Body of pancreas (tissue), 4 donors: Measurements from ENCODE around the gene PRR23A. TPM values are rescaled to one million over a fixed set of nuclear protein-coding genes. Genes with fewer than 3 reads are reported as not detected.

Experiments
- ATAC-seq: fragments of 150-250 bp; one replicate; pipeline ENCODE4 v1.9.1; 2016
- DNase-seq, 4 donors: peaks; one replicate each; pipeline ENCODE4 v3.0.0-alpha.2; 2019
- H3K27ac ChIP-seq, 4 donors: fragments of 200-600 bp; sonication (generic); 1 replicate in 3 of 4; 2 replicates in 1 of 4; pipeline versions ENCODE4 v1.5.1 to v1.6.1; 2016 to 2019; ENCODE audit warnings: mild to moderate bottlenecking in 1 of 4, mixed read lengths in 1 of 4, moderate library complexity in 1 of 4
- H3K27me3 ChIP-seq, 2 donors: fragments of 200-600 bp; sonication (generic); one replicate each; pipeline ENCODE4 v1.6.0; 2016; ENCODE audit warnings: mild to moderate bottlenecking in 1 of 2
- H3K36me3 ChIP-seq, 2 donors: fragments of 200-600 bp; sonication (generic); replicated peaks in 1 of 2; 2 replicates each; pipeline ENCODE4 v1.5.1; 2016; ENCODE audit warnings: low read depth in 2 of 2; ENCODE audit not compliant: insufficient read depth in 1 of 2
- H3K4me1 ChIP-seq: fragments of 200-600 bp; sonication (generic); one replicate; pipeline ENCODE4 v1.6.0; 2016
- H3K4me3 ChIP-seq, 2 donors: fragments of 200-600 bp; sonication (generic); 1 replicate in 1 of 2; 2 replicates in 1 of 2; pipeline ENCODE4 v1.5.1; 2016 to 2019
- H3K9me3 ChIP-seq, 3 donors: fragments of 200-600 bp; sonication (generic); 1 replicate in 2 of 3; 2 replicates in 1 of 3; pipeline ENCODE4 v1.5.1; 2016
- POLR2A ChIP-seq, 3 donors: fragments of 450-650 bp; IDR thresholded peaks; one replicate each; pipeline ENCODE4 v1.6.1; 2016; ENCODE audit warnings: antibody characterized with exemption in 3 of 3, mild to moderate bottlenecking in 2 of 3
- WGBS, 2 donors: methylation state at CpG; one replicate each; pipeline ENCODE4 v1.1.5; 2017; 5-methylcytosine and 5-hydroxymethylcytosine counted together
- intact Hi-C: fragments of 100-400 bp; cut with DNase I; formaldehyde crosslinking; loops from one replicate; pipeline ENCODE4 v1.15.1; 2023
- total RNA-seq, 2 donors: library from RNA; depleted of rRNA; stranded (reverse); fragments of >200 nt; gene quantifications; one replicate each; pipeline ENCODE4 v1.1.0, GENCODE V29; 2016
- TF ChIP-seq, protein P1 (sequence below), 7 experiments: fragments of 450-650 bp in 4 of 7; fragments of 200-600 bp in 3 of 7; sonication (generic) in 3 of 7; IDR thresholded peaks; one replicate each; pipeline ENCODE4 v1.5.1; 2016 to 2019; ENCODE audit warnings: antibody characterized with exemption in 7 of 7

The PRR23A gene
- total RNA-seq, 2 donors from 2014 or later: not detected

- no peak overlapping the region for H3K27ac ChIP-seq
- no peak for ATAC-seq
- intact Hi-C loops: no loop called here
- no peaks in the 10 kb centered on the region for H3K36me3 ChIP-seq
- no peak overlapping the region for H3K4me3 ChIP-seq
- peaks cover 0 to 6% of the 10 kb centered on the region in 2 donors for H3K27me3 ChIP-seq
- no peak for DNase-seq
- no peak for TF ChIP-seq POLR2A (IDR thresholded peaks at IDR 0.05)
- TF ChIP-seq, protein P1, sequence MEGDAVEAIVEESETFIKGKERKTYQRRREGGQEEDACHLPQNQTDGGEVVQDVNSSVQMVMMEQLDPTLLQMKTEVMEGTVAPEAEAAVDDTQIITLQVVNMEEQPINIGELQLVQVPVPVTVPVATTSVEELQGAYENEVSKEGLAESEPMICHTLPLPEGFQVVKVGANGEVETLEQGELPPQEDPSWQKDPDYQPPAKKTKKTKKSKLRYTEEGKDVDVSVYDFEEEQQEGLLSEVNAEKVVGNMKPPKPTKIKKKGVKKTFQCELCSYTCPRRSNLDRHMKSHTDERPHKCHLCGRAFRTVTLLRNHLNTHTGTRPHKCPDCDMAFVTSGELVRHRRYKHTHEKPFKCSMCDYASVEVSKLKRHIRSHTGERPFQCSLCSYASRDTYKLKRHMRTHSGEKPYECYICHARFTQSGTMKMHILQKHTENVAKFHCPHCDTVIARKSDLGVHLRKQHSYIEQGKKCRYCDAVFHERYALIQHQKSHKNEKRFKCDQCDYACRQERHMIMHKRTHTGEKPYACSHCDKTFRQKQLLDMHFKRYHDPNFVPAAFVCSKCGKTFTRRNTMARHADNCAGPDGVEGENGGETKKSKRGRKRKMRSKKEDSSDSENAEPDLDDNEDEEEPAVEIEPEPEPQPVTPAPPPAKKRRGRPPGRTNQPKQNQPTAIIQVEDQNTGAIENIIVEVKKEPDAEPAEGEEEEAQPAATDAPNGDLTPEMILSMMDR (IDR thresholded peaks at IDR 0.05): no peak
- no peaks in the 10 kb centered on the region for H3K4me1 ChIP-seq
- WGBS, 2 donors: 63 to 66% methylated on average over 2 to 8 of the region's 8 CpGs
- H3K9me3 ChIP-seq: no peaks in the 10 kb centered on the region
These were observed 43.1 kb downstream of the PRR23A start for GRCh38 chr3:138962854-138963560.

GRCh38 chr3:138960417-138960852 lies 45.6 kb downstream of the PRR23A start:
- Histone ChIP-seq H3K36me3 (no peaks in the 10 kb centered on the region), H3K27ac (no peak overlapping the region), H3K4me1 (no peaks in the 10 kb centered on the region), H3K27me3 (peaks cover 0 to 6% of the 10 kb centered on the region in 2 donors), H3K9me3 (no peaks in the 10 kb centered on the region), H3K4me3 (no peak overlapping the region)
- ATAC-seq (no peak), DNase-seq (no peak)
- WGBS, 2 donors: 12 to 21% methylated on average over 30 to 36 of the region's 36 CpGs
- no peak for TF ChIP-seq POLR2A (IDR thresholded peaks at IDR 0.05)
- TF ChIP-seq, protein P1 (IDR thresholded peaks at IDR 0.05): no peak
- intact Hi-C loops: no loop called here

Other genes with a start within 250 kb of the PRR23A start
- gene PIK3CB, start 171.3 kb downstream of the PRR23A start, total RNA-seq: 10 to 100 TPM; 40.2 to 50.1 TPM
- under 1 TPM in 1 of 2 donors, not detected in 1; 0.26 TPM for gene FOXL2, start 59.1 kb downstream of the PRR23A start, total RNA-seq
- under 1 TPM in 1 of 2 donors, not detected in 1; 0.26 TPM for gene FOXL2NB, start 59.1 kb downstream of the PRR23A start, total RNA-seq
- gene PRR23B, start 14.7 kb upstream of the PRR23A start, total RNA-seq: not detected
- not detected for gene PRR23C, start 38.6 kb upstream of the PRR23A start, total RNA-seq